SU-DHL-6 (cell line): ENCODE measurements around the gene RIMBP2.

Experiments used
- CTCF ChIP-seq: fragments of 200-600 bp; sonication (generic); IDR thresholded peaks from one replicate; pipeline ENCODE4 v1.5.1; 2017; ENCODE audit warnings: antibody characterized with exemption, mild to moderate bottlenecking, low read length, moderate library complexity; ENCODE audit not compliant: insufficient read depth, poor library complexity, severe bottlenecking
- EZH2phosphoT487 ChIP-seq: fragments of 200-600 bp; sonication (generic), shearing (Covaris generic); conservative IDR thresholded peaks from 2 replicates; pipeline ENCODE4 v1.6.1; 2018; ENCODE audit warnings: mild to moderate bottlenecking, antibody characterized with exemption, low read length, moderate library complexity, mixed read lengths

DNA sequence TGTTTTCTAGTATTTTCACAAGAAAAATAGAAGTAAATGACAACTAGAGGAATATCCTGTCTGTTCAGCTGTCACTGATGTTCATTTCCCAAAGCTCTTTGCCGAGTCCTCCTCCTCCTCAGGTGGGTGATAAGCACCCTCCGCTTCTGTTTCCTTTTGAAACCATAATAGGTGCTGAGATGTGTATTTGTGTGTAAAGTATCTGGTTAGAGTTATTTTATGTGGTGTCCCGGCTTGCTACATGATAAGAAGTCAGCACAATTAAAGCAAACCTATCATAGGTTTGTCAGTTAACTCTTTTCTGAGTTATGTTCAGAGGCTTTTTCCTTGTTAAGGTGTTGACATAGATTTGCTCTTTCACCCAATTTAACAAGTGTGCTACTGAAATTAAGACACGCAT, 296.0 kb downstream of the RIMBP2 start:
- TF ChIP-seq CTCF (no peak), EZH2phosphoT487 (no peak)
